GM21390 (cell line): ENCODE data around the gene BAG3.

Experiments used
- ATAC-seq: cut with Tn5 transposase; IDR thresholded peaks from one replicate; pipeline ENCODE4 v1.9.1; 2021; ENCODE audit not compliant: unreplicated experiment

The BAG3 gene

GRCh38 chr10:119725828-119726675, 74.9 kb downstream of the BAG3 start, which contains the start of gene INPP5F:
INPP5F (plus strand) TSS chr10:119726050; CDS start chr10:119726263, 213 bp downstream.
- peak; percentile 87 for ATAC-seq

GRCh38 chr10:119726676-119727261, 75.6 kb downstream of the BAG3 start:
- no peak for ATAC-seq
